GM12892 (cell line): ENCODE data around the gene NRP1.

Experiments
- POLR2A ChIP-seq: IDR thresholded peaks from 2 replicates; pipeline ENCODE4 v1.6.1; 2011; ENCODE audit warnings: low read depth, low read length, control low read depth
- TAF1 ChIP-seq: IDR thresholded peaks from 2 replicates; pipeline ENCODE4 v1.6.1; 2011; ENCODE audit warnings: low read depth, mild to moderate bottlenecking, control low read depth, low read length, borderline replicate concordance

DNA sequence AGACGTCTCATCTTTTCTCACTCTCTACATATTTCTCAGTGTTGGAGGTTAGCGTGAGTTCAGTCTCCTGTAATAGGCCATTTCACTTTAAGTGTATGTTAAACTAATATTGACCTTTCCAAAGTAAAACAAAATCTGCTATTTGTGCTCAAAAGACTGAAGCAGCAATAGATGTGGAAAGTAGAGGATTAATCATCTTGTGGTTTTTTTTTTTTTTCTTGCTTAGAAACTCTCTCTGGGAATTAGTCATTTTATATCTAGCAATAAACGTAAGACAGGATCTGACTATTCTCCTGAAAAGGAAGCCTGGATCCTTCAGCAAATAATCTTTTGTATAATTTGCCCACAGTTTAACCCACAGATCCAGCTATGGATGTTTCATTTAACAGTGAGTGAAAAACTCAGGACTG is 81.7 kb downstream of the NRP1 start:
- TF ChIP-seq POLR2A = no peak
- TF ChIP-seq TAF1 = no peak
